Neural cell (in vitro differentiated cells): ENCODE results near the gene LRBA. TPM values are rescaled to one million over a fixed set of nuclear protein-coding genes. Genes with fewer than 3 reads are reported as not detected.

ENCODE experiments used
- H2AFZ ChIP-seq: fragments of 200-600, 300-800 bp; sonication (generic), shearing (Covaris generic); 2 replicates; pipeline ENCODE4 v1.6.0; 2014; ENCODE audit warnings: low read depth, mild to moderate bottlenecking, antibody characterized with exemption, low read length, moderate library complexity
- H3F3A ChIP-seq: fragments of 200-600 bp; shearing (Covaris generic); 2 replicates; pipeline ENCODE4 v1.6.1; 2016; ENCODE audit warnings: mild to moderate bottlenecking, moderate library complexity, mixed read lengths, antibody characterized with exemption, low read length; ENCODE audit not compliant: insufficient read depth, poor library complexity, severe bottlenecking
- H3K27ac ChIP-seq: fragments of 200-600, 300-800 bp; sonication (generic), shearing (Covaris generic); 2 replicates; pipeline ENCODE4 v1.5.1; 2014; ENCODE audit warnings: mild to moderate bottlenecking, low read length, moderate library complexity
- H3K27me3 ChIP-seq: fragments of 300-800, 200-600 bp; sonication (generic), shearing (Covaris generic); 2 replicates; pipeline ENCODE4 v1.6.0; 2014; ENCODE audit warnings: mild to moderate bottlenecking, low read depth, low read length, moderate library complexity; ENCODE audit not compliant: insufficient read depth
- H3K36me3 ChIP-seq: fragments of 300-800, 200-600 bp; sonication (generic), shearing (Covaris generic); 2 replicates; pipeline ENCODE4 v1.5.1; 2014; ENCODE audit warnings: mild to moderate bottlenecking, antibody characterized with exemption, low read length, moderate library complexity; ENCODE audit not compliant: insufficient read depth
- H3K4me2 ChIP-seq: fragments of 300-800, 200-600 bp; sonication (generic), shearing (Covaris generic); 2 replicates; pipeline ENCODE4 v1.6.0; 2014; ENCODE audit warnings: mild to moderate bottlenecking, low read length
- H3K4me3 ChIP-seq: fragments of 300-800, 200-600 bp; sonication (generic), shearing (Covaris generic); 2 replicates; pipeline ENCODE4 v1.5.1; 2014; ENCODE audit warnings: mild to moderate bottlenecking, low read length, moderate library complexity
- H3K79me2 ChIP-seq: fragments of 200-600 bp; shearing (Covaris generic); replicated peaks from 2 replicates; pipeline ENCODE4 v1.6.0; 2014; ENCODE audit warnings: mild to moderate bottlenecking, low read length, moderate library complexity; ENCODE audit not compliant: insufficient read depth
- H3K9ac ChIP-seq: fragments of 300-800, 200-600 bp; sonication (generic), shearing (Covaris generic); 2 replicates; pipeline ENCODE4 v1.6.1; 2016; ENCODE audit warnings: mild to moderate bottlenecking, low read length, mixed read lengths
- H3K9me2 ChIP-seq: fragments of 200-600 bp; shearing (Covaris generic); 2 replicates; pipeline ENCODE4 v1.6.1; 2016; ENCODE audit warnings: mild to moderate bottlenecking, low read length, mixed read lengths; ENCODE audit not compliant: insufficient read depth
- H3K9me3 ChIP-seq: fragments of 200-600, 300-800 bp; sonication (generic), shearing (Covaris generic); 2 replicates; pipeline ENCODE4 v1.6.1; 2016; ENCODE audit warnings: mild to moderate bottlenecking, mixed run types, low read length, moderate library complexity, mixed read lengths
- H4K20me1 ChIP-seq: fragments of 200-600 bp; shearing (Covaris generic); 2 replicates; pipeline ENCODE4 v1.6.1; 2016; ENCODE audit warnings: mild to moderate bottlenecking, mixed run types; ENCODE audit not compliant: insufficient read depth
- CTCF ChIP-seq: fragments of 450-650 bp; IDR thresholded peaks from 2 replicates; pipeline ENCODE4 v1.5.1; 2014; ENCODE audit warnings: antibody characterized with exemption, mild to moderate bottlenecking, moderate library complexity; ENCODE audit not compliant: poor library complexity, severe bottlenecking
- EZH2 ChIP-seq: fragments of 200-600, 300-800 bp; shearing (Covaris generic), sonication (generic); IDR thresholded peaks from 2 replicates; pipeline ENCODE4 v1.6.1; 2014; ENCODE audit warnings: antibody characterized with exemption, low read length, borderline replicate concordance, mild to moderate bottlenecking; ENCODE audit not compliant: insufficient read depth, poor library complexity, severe bottlenecking
- MXI1 ChIP-seq: fragments of 450-650 bp; conservative IDR thresholded peaks from 2 replicates; pipeline ENCODE4 v1.6.1; 2014; ENCODE audit warnings: antibody characterized with exemption, mild to moderate bottlenecking; ENCODE audit not compliant: poor library complexity, severe bottlenecking
- POLR2AphosphoS5 ChIP-seq: IDR thresholded peaks from 2 replicates; pipeline ENCODE4 v1.6.1; 2012
- RAD21 ChIP-seq: fragments of 450-650 bp; conservative IDR thresholded peaks from 2 replicates; pipeline ENCODE4 v1.6.1; 2014; ENCODE audit warnings: antibody characterized with exemption, mild to moderate bottlenecking, moderate library complexity
- REST ChIP-seq: IDR thresholded peaks from 2 replicates; pipeline ENCODE4 v1.6.1; 2012; ENCODE audit warnings: borderline replicate concordance
- SMC3 ChIP-seq: fragments of 450-650 bp; conservative IDR thresholded peaks from 2 replicates; pipeline ENCODE4 v1.6.1; 2014; ENCODE audit warnings: antibody characterized with exemption, mild to moderate bottlenecking, moderate library complexity; ENCODE audit not compliant: poor library complexity
- TAF1 ChIP-seq: IDR thresholded peaks from 2 replicates; pipeline ENCODE4 v1.6.1; 2012; ENCODE audit warnings: low read depth
- polyA plus RNA-seq: library from polyadenylated mRNA; depleted of rRNA; stranded (reverse); fragments of >200 nt; gene quantifications from 2 replicates; pipeline ENCODE4 v1.2.3, GENCODE V29; 2014

LRBA gene
- polyA plus RNA-seq, 1 donor from 2014 or later, result 7.1 TPM

DNA sequence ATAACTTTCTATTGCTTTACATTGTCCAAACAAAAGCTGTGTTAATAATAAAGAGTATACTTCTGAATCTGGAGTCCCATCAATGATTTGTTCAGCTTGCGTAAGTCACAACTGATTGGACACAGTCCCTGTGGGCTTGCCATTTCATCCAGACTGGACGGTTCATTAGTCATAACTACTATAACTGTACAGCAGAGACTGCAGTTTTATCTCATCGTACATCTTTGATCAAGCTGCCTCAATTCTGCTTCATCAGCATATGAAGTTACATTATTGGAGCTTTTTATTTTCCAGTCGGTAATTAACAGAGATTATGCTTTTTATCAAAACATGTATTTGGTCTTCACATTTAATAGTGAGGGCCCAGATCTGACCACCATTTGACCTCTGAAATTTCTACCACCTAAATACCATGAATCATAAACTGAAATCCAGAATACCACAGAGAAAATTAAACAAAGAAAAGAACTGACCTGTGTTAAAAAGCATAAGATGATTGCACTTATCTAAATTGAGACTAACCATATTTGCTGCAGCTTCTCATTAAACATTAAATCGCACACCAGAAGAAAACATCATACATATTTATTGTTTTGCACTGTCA is 445.6 kb downstream of the LRBA start:
- Histone ChIP-seq H3F3A (no peaks in the 10 kb centered on the region), H3K4me2 (no peak overlapping the region), H4K20me1 (no peaks in the 10 kb centered on the region), H3K27me3 (peaks cover 27% of the 10 kb centered on the region), H2AFZ (no peak overlapping the region), H3K9me2 (no peaks in the 10 kb centered on the region), H3K9me3 (no peaks in the 10 kb centered on the region), H3K79me2 (no peaks in the 10 kb centered on the region), H3K4me3 (no peak overlapping the region), H3K27ac (no peak overlapping the region), H3K36me3 (no peaks in the 10 kb centered on the region), H3K9ac (no peak overlapping the region)
- TF ChIP-seq CTCF (no peak), POLR2AphosphoS5 (no peak), TAF1 (no peak), REST (no peak), MXI1 (no peak), SMC3 (no peak), EZH2 (no peak)

GRCh38 chr4:150567070-150567469 is 448.0 kb downstream of the LRBA start:
- no peaks in the 10 kb centered on the region for H3K9me2 ChIP-seq

More at GRCh38 chr4:150567070-150567469, 448.0 kb downstream of the LRBA start:
- no peak for TF ChIP-seq CTCF
- TF ChIP-seq SMC3, result no peak
- no peak for TF ChIP-seq RAD21
- TF ChIP-seq POLR2AphosphoS5, result no peak
- no peak for TF ChIP-seq TAF1
- no peak for TF ChIP-seq MXI1
- no peak for TF ChIP-seq EZH2
- TF ChIP-seq REST, result no peak
- H2AFZ ChIP-seq, result no peak overlapping the region
- no peak overlapping the region for H3K27ac ChIP-seq
- no peak overlapping the region for H3K4me3 ChIP-seq
- H3K4me2 ChIP-seq, result no peak overlapping the region
- H3K36me3 ChIP-seq, result no peaks in the 10 kb centered on the region
- no peaks in the 10 kb centered on the region for H3K9me3 ChIP-seq
- no peak overlapping the region for H3K9ac ChIP-seq
- no peaks in the 10 kb centered on the region for H3K79me2 ChIP-seq
- peaks cover 7% of the 10 kb centered on the region for H3K27me3 ChIP-seq
- no peaks in the 10 kb centered on the region for H3F3A ChIP-seq
- H4K20me1 ChIP-seq, result no peaks in the 10 kb centered on the region
